Thymus (tissue), 11 donors: ENCODE measurements around the gene PICK1. TPM values are rescaled to one million over a fixed set of nuclear protein-coding genes. Genes with fewer than 3 reads are reported as not detected.
"Not testable (repeated sequence)": the region's sequence is repeated elsewhere in the genome, so short reads cannot be mapped to it uniquely, and the experiment has no call there.

Source experiments
- DNase-seq, 9 donors: peaks; one replicate each; pipeline ENCODE4 v3.0.0-alpha.2; 2013; ENCODE audit warnings: low spot score in 9 of 9, low read depth in 6 of 9, missing footprints in 1 of 9
- H3K27ac ChIP-seq, 2 donors: one replicate each; pipeline ENCODE4 v1.5.1; 2013; ENCODE audit warnings: control low read depth in 1 of 2, low read depth in 1 of 2, low read length in 1 of 2, mild to moderate bottlenecking in 1 of 2, moderate library complexity in 1 of 2
- H3K27me3 ChIP-seq, 2 donors: one replicate each; pipeline ENCODE4 v1.5.1; 2013; ENCODE audit warnings: low read length in 1 of 2; ENCODE audit not compliant: control insufficient read depth in 2 of 2, insufficient read depth in 1 of 2
- H3K36me3 ChIP-seq, 2 donors: one replicate each; pipeline ENCODE4 v1.5.1; 2013; ENCODE audit warnings: low read length in 1 of 2, mild to moderate bottlenecking in 1 of 2, moderate library complexity in 1 of 2; ENCODE audit not compliant: control insufficient read depth in 2 of 2, insufficient read depth in 2 of 2
- H3K4me1 ChIP-seq, 2 donors: one replicate each; pipeline ENCODE4 v1.5.1; 2013; ENCODE audit warnings: low read length in 2 of 2; ENCODE audit not compliant: control insufficient read depth in 2 of 2, insufficient read depth in 2 of 2
- H3K4me3 ChIP-seq, 2 donors: one replicate each; pipeline ENCODE4 v1.5.1; 2013; ENCODE audit warnings: low read length in 2 of 2, control low read depth in 1 of 2, mild to moderate bottlenecking in 1 of 2
- H3K9me3 ChIP-seq, 2 donors: one replicate each; pipeline ENCODE4 v1.5.1; 2013; ENCODE audit warnings: low read length in 1 of 2, mild to moderate bottlenecking in 1 of 2; ENCODE audit not compliant: control insufficient read depth in 2 of 2, insufficient read depth in 1 of 2
- WGBS: extraction: QIAGEN DNeasy Blood & Tissue Kit; methylation state at CpG from one replicate; pipeline ENCODE4 v1.1.7; 2013; 5-methylcytosine and 5-hydroxymethylcytosine counted together
- polyA plus RNA-seq: library from polyadenylated mRNA; stranded (reverse); fragments of 200-250 nt; gene quantifications from one replicate; pipeline ENCODE4 v1.2.3, GENCODE V29; 2013
- total RNA-seq: library from RNA; stranded (reverse); fragments of 120-200 nt; gene quantifications from one replicate; pipeline ENCODE4 v1.2.4, GENCODE V29; 2013
- donor health status: healthy.

Gene PICK1
- total and polyA plus RNA-seq, 2 donors: 11.2 to 24.1 TPM

- H3K36me3 ChIP-seq: no peaks in the 10 kb centered on the region
- 87% methylated on average over 9 of the region's 9 CpGs for WGBS
- H3K4me1 ChIP-seq: peaks cover 0 to 3% of the 10 kb centered on the region in 2 donors
Observed at GRCh38 chr22:38035530-38035885, 21.7 kb upstream of the PICK1 start.

GRCh38 chr22:38036392-38037062 is 20.7 kb upstream of the PICK1 start:
- Histone ChIP-seq H3K4me3 (no peak overlapping the region), H3K36me3 (no peaks in the 10 kb centered on the region), H3K4me1 (peaks cover 0 to 3% of the 10 kb centered on the region in 2 donors), H3K27me3 (no peaks in the 10 kb centered on the region), H3K9me3 (no peaks in the 10 kb centered on the region), H3K27ac (no peak overlapping the region)
- 93% methylated on average over 10 of the region's 10 CpGs for WGBS
- DNase-seq: no peak

More at GRCh38 chr22:38035530-38035885, 21.7 kb upstream of the PICK1 start:
- Histone ChIP-seq H3K27ac (no peak overlapping the region), H3K4me3 (no peak overlapping the region), H3K27me3 (no peaks in the 10 kb centered on the region), H3K9me3 (no peaks in the 10 kb centered on the region)
- no peak for DNase-seq

- H3K27me3 ChIP-seq, H3K27ac ChIP-seq, DNase-seq, H3K4me3 ChIP-seq, H3K36me3 ChIP-seq, H3K9me3 ChIP-seq, H3K4me1 ChIP-seq: not testable (repeated sequence)
- 93% methylated on average over 13 of the region's 13 CpGs for WGBS
Observed at GRCh38 chr22:38037367-38038150, 19.6 kb upstream of the PICK1 start.

GRCh38 chr22:38038426-38038825 is 18.8 kb upstream of the PICK1 start:
- no peak for DNase-seq
- 98% methylated on average over 23 of the region's 23 CpGs for WGBS
- H3K4me1 ChIP-seq: peaks cover 0 to 3% of the 10 kb centered on the region in 2 donors
- no peak overlapping the region for H3K4me3 ChIP-seq
- no peak overlapping the region for H3K27ac ChIP-seq
- H3K9me3 ChIP-seq: no peaks in the 10 kb centered on the region
- H3K36me3 ChIP-seq: no peaks in the 10 kb centered on the region
- H3K27me3 ChIP-seq: peaks cover 0 to 2% of the 10 kb centered on the region in 2 donors

GRCh38 chr22:38038890-38039812 is 18.1 kb upstream of the PICK1 start:
- Histone ChIP-seq H3K27me3 (peaks cover 0 to 2% of the 10 kb centered on the region in 2 donors), H3K4me1 (no peaks in the 10 kb centered on the region), H3K9me3 (no peaks in the 10 kb centered on the region), H3K27ac (no peak overlapping the region), H3K36me3 (no peaks in the 10 kb centered on the region), H3K4me3 (no peak overlapping the region)
- no peak for DNase-seq
- WGBS: 95% methylated on average over 46 of the region's 46 CpGs

GRCh38 chr22:38040953-38041759 is 16.0 kb upstream of the PICK1 start:
- no peaks in the 10 kb centered on the region for H3K9me3 ChIP-seq
- H3K36me3 ChIP-seq: no peaks in the 10 kb centered on the region
- no peaks in the 10 kb centered on the region for H3K4me1 ChIP-seq
- WGBS: 98% methylated on average over 20 of the region's 20 CpGs
- DNase-seq: no peak
- no peak overlapping the region for H3K4me3 ChIP-seq
- peaks cover 0 to 2% of the 10 kb centered on the region in 2 donors for H3K27me3 ChIP-seq
- H3K27ac ChIP-seq: no peak overlapping the region

- Histone ChIP-seq H3K27me3 (peaks cover 0 to 5% of the 10 kb centered on the region in 2 donors), H3K27ac (no peak overlapping the region), H3K4me3 (no peak overlapping the region), H3K36me3 (no peaks in the 10 kb centered on the region), H3K4me1 (no peaks in the 10 kb centered on the region), H3K9me3 (no peaks in the 10 kb centered on the region)
- 59% methylated on average over 5 of the region's 5 CpGs for WGBS
- DNase-seq: no peak
Observed at GRCh38 chr22:38041760-38042487, 15.3 kb upstream of the PICK1 start.

GRCh38 chr22:38042488-38042790 is 14.8 kb upstream of the PICK1 start:
- H3K27me3 ChIP-seq: peaks cover 0 to 5% of the 10 kb centered on the region in 2 donors
- no peaks in the 10 kb centered on the region for H3K4me1 ChIP-seq
- no peaks in the 10 kb centered on the region for H3K36me3 ChIP-seq
- no peak for DNase-seq
- 51% methylated on average over 1 of the region's 1 CpG for WGBS
- no peaks in the 10 kb centered on the region for H3K9me3 ChIP-seq
- H3K4me3 ChIP-seq: no peak overlapping the region
- H3K27ac ChIP-seq: no peak overlapping the region
